Left lung (tissue), 10 donors: ENCODE results near the gene PTPRD. TPM values are rescaled to one million over a fixed set of nuclear protein-coding genes. Genes with fewer than 3 reads are reported as not detected.

Experiments
- ATAC-seq: fragments of 200-7000 bp; cut with Tn5 transposase; one replicate; pipeline ENCODE4 v1.9.1; 2020; ENCODE audit warnings: moderate library complexity
- DNase-seq, 4 donors: peaks; one replicate each; pipeline ENCODE4 v3.0.0-alpha.2; 2013 to 2020
- H3K27ac ChIP-seq, 2 donors: fragments of 200-600 bp; sonication (generic) in 1 of 2; one replicate each; pipeline versions ENCODE4 v1.5.0 to v1.8.0; 2020 to 2021
- H3K27me3 ChIP-seq, 2 donors: fragments of 200-600 bp; sonication (generic) in 1 of 2; one replicate each; pipeline versions ENCODE4 v1.5.0 to v1.8.0; 2020 to 2021
- H3K36me3 ChIP-seq, 2 donors: fragments of 200-600 bp; sonication (generic) in 1 of 2; one replicate each; pipeline versions ENCODE4 v1.5.0 to v1.8.0; 2020 to 2021
- H3K4me1 ChIP-seq, 2 donors: fragments of 200-600 bp; one replicate each; pipeline ENCODE4 v1.8.0; 2021
- H3K4me3 ChIP-seq, 2 donors: fragments of 200-600 bp; sonication (generic) in 1 of 2; one replicate each; pipeline versions ENCODE4 v1.5.0 to v1.8.0; 2020 to 2021; ENCODE audit warnings: mild to moderate bottlenecking in 1 of 2
- H3K9me3 ChIP-seq, 2 donors: fragments of 200-600 bp; sonication (generic) in 1 of 2; one replicate each; pipeline versions ENCODE4 v1.5.0 to v1.8.0; 2020 to 2021
- CTCF ChIP-seq, 2 donors: fragments of 200-600 bp; sonication (generic) in 1 of 2; IDR thresholded peaks; one replicate each; pipeline versions ENCODE4 v1.5.0 to v1.8.0; 2021; ENCODE audit warnings: antibody characterized with exemption in 2 of 2
- intact Hi-C, 2 donors: fragments of 100-400 bp; cut with DNase I; formaldehyde crosslinking; loops; one replicate each; pipeline versions ENCODE4 v1.11.2 to v1.14.2; 2022
- polyA plus RNA-seq, 6 donors: library from polyadenylated mRNA; unstranded; fragments of 120-200 nt; gene quantifications; one replicate each; pipeline ENCODE4 v1.2.1, GENCODE V29; 2013; ENCODE audit not compliant: insufficient read length in 6 of 6
- total RNA-seq, 2 donors: library from RNA; stranded (reverse); fragmentation: NEBNext Ultra II Directional; extraction: Animal tissue kit (Norgen Biotek cat#: 25700); gene quantifications; one replicate each; pipeline ENCODE4 v1.2.1, GENCODE V29; 2021
- donor health status: DM: no; HTN: yes; CAD: no.
- donor health status: DM: no; HTN: no; CAD: no.

Gene PTPRD
- total and polyA plus RNA-seq, 8 donors, result 24.2 to 167 (median 139) TPM

GRCh38 chr9:8390571-8390970 lies 2222.2 kb downstream of the PTPRD start:
- DNase-seq (no peak), ATAC-seq (no peak)
- H3K9me3 ChIP-seq, result no peaks in the 10 kb centered on the region
- no peaks in the 10 kb centered on the region for H3K27me3 ChIP-seq
- H3K36me3 ChIP-seq, result no peaks in the 10 kb centered on the region
- H3K27ac ChIP-seq, result no peak overlapping the region
- H3K4me1 ChIP-seq, result no peaks in the 10 kb centered on the region
- intact Hi-C loops, result no loop called here
- no peak for TF ChIP-seq CTCF (IDR thresholded peaks at IDR 0.05)
- H3K4me3 ChIP-seq, result no peak overlapping the region

GRCh38 chr9:8389531-8389930 lies 2223.3 kb downstream of the PTPRD start:
- Histone ChIP-seq H3K4me1 (no peaks in the 10 kb centered on the region), H3K27me3 (no peaks in the 10 kb centered on the region), H3K4me3 (no peak overlapping the region), H3K27ac (no peak overlapping the region), H3K36me3 (no peaks in the 10 kb centered on the region), H3K9me3 (no peaks in the 10 kb centered on the region)
- no peak for ATAC-seq
- intact Hi-C loops, result no loop called here
- TF ChIP-seq CTCF (IDR thresholded peaks at IDR 0.05), result no peak
- DNase-seq, result no peak

- no peaks in the 10 kb centered on the region for H3K9me3 ChIP-seq
- DNase-seq, result no peak
- no peak for TF ChIP-seq CTCF (IDR thresholded peaks at IDR 0.05)
- H3K27me3 ChIP-seq, result no peaks in the 10 kb centered on the region
- H3K27ac ChIP-seq, result no peak overlapping the region
- H3K36me3 ChIP-seq, result no peaks in the 10 kb centered on the region
- ATAC-seq, result no peak
- intact Hi-C loops, result no loop called here
- no peaks in the 10 kb centered on the region for H3K4me1 ChIP-seq
- no peak overlapping the region for H3K4me3 ChIP-seq
These were observed 2224.7 kb downstream of the PTPRD start for GRCh38 chr9:8388132-8388531.

- Histone ChIP-seq H3K27ac (no peak overlapping the region), H3K4me1 (no peaks in the 10 kb centered on the region), H3K36me3 (no peaks in the 10 kb centered on the region), H3K4me3 (no peak overlapping the region), H3K9me3 (no peaks in the 10 kb centered on the region), H3K27me3 (no peaks in the 10 kb centered on the region)
- intact Hi-C loops, result no loop called here
- no peak for TF ChIP-seq CTCF (IDR thresholded peaks at IDR 0.05)
- DNase-seq (no peak), ATAC-seq (no peak)
These were observed 2228.7 kb downstream of the PTPRD start for GRCh38 chr9:8384091-8384490.

GRCh38 chr9:8382777-8383527 lies 2229.8 kb downstream of the PTPRD start:
- H3K27me3 ChIP-seq, result no peaks in the 10 kb centered on the region
- intact Hi-C loops, result no loop called here
- no peak for ATAC-seq
- no peak overlapping the region for H3K4me3 ChIP-seq
- no peaks in the 10 kb centered on the region for H3K36me3 ChIP-seq
- DNase-seq, result no peak
- no peak for TF ChIP-seq CTCF (IDR thresholded peaks at IDR 0.05)
- no peak overlapping the region for H3K27ac ChIP-seq
- no peaks in the 10 kb centered on the region for H3K4me1 ChIP-seq
- no peaks in the 10 kb centered on the region for H3K9me3 ChIP-seq
